Fibroblast of skin of right biceps (primary cell): Measurements from ENCODE around the gene MINDY4.
"Not testable (repeated sequence)": the region's sequence is repeated elsewhere in the genome, so short reads cannot be mapped to it uniquely, and the experiment has no call there.

Experiments
- DNase-seq: peaks from one replicate; pipeline ENCODE4 v3.0.0-alpha.2; 2013

The MINDY4 gene

GRCh38 chr7:30805931-30806330 lies 34.7 kb downstream of the MINDY4 start:
- DNase-seq = no peak

DNA sequence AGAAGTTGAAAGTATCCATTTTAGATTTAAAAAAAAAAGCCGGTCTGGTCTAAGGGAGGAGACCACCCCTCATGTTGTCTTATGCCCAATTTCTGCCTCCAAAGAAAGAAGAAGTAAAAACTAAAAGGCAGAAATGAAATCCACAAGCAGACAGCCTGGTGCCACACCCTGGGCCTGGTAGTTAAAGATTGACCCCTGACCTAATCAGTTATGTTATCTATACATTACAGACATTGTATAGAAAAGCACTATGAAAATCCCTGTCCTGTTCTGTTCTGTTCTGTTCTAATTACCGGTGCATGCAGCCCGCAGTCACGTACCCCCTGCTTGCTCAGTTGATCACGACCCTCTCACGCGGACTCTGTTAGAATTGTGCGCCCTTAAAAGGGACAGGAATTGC lies 36.3 kb downstream of the MINDY4 start:
- not testable (repeated sequence) for DNase-seq

- not testable (repeated sequence) for DNase-seq
These were observed 36.7 kb downstream of the MINDY4 start for GRCh38 chr7:30807941-30808340.

DNA sequence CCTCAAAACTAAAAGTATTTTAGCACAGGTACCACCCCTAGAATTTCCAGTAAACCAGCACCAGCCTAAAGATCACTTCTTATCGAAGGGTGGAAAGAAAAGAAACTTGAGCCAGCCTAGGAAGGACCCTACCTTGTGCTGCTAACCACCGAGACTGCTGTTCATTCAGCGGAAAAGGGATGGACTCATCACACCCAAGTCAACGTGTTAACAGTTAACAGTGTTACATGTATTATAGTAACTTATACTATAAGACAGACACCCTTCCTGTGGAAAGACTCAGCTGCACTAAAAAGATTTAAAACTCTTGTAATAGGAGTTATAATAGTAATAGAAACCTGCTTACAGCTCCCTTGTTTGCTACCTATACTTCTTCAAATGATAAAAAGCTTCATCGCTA lies 39.8 kb downstream of the MINDY4 start:
- no peak for DNase-seq

- no peak for DNase-seq
These were observed 41.5 kb downstream of the MINDY4 start for GRCh38 chr7:30812676-30813075.

- DNase-seq = no peak
These were observed 42.2 kb downstream of the MINDY4 start for GRCh38 chr7:30813466-30813865.

- DNase-seq = no peak
These were observed 43.6 kb downstream of the MINDY4 start for GRCh38 chr7:30814700-30815387.

DNA sequence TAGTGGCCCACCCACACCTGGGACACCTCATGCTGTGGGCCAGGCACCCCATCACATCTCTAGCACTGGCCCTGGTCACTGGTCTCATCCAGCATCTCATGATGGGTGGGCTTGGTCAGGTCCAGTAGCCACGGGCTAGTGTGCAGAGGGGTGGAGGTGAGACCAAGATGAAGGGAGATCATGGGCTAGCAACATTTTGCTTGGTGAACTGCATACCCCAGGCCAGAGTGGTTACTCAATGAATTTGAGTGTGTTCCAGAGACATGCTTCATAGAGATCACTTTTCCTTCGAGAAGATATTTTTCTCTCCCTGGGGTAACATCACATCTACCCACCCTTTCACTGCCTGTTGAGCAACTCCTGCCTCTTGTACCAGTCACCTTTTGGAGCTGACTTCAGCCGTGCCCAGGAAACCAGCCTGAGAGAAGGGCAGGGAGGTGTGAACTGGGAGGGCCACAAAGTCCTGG lies 44.2 kb downstream of the MINDY4 start:
- DNase-seq = no peak

DNA sequence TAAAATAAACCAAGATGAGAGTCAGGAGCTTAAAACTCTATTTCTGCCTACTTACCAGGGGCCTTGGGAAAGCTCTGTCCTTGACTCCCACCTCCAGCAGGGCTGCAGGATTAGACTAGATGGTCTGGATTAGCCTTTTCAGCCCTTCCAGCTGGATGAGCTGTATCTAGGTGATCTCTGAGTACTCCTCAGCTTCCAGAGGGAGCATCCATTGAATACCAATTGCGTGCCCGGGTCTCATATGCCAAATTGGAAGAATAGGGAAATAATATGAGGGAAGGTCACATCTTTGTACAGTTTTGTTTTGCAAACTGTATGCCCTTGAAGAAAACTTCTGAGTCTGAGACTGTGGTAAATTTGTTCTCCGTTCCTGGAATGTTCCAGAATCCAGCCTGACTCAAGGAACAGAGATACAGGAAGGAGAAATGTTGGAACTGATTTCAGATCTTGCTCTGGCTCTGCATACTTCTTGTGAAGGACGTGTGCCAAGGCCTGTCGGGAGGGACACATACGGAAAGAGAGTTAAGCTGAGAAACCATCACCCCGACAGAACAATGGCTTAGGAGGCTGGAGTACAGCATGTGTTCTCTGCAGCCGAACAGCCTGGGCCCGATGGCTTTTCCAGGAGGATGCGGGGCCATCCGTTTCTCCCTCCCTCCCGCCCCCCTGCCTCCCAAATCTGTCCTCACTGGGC lies 44.9 kb downstream of the MINDY4 start:
- no peak for DNase-seq

DNA sequence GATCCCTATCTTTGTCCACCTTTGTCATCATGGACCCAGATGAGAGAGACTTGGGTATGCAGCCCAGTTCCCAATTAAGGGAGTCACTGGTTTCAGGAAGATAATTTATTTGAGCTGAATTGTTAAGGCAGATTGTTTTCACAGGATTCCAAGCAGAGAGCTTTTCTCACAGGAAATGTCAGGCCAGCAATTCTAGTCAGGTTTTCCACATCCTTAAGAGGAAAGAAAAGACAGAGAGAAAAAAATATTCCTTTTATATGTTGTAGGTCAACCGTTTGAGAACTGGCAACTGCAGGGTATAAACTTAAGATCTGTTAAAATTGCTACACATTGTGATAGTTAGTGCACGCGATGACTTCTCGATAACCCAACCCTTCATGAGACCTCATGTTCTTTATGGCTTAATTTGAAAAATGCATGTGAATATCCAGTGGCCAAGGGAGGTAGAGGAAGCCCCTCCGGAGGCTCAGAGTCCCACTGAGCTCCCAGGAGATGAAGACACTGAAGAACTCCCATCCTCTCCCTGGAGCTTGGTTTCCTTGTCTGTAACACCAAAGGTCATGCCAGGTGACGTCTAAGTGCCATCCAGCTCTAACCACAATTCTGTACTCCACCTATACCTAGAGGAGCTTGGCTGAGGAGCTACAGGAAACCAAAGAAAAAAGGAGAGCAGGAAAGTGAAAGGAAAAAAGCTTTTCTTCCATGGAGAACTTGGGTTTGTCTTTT lies 45.6 kb downstream of the MINDY4 start:
- no peak for DNase-seq

GRCh38 chr7:30817371-30817767 lies 46.2 kb downstream of the MINDY4 start:
- DNase-seq = no peak

- no peak for DNase-seq
These were observed 53.9 kb downstream of the MINDY4 start for GRCh38 chr7:30824821-30825720.

- no peak for DNase-seq
These were observed 55.0 kb downstream of the MINDY4 start for GRCh38 chr7:30826181-30826580.

DNA sequence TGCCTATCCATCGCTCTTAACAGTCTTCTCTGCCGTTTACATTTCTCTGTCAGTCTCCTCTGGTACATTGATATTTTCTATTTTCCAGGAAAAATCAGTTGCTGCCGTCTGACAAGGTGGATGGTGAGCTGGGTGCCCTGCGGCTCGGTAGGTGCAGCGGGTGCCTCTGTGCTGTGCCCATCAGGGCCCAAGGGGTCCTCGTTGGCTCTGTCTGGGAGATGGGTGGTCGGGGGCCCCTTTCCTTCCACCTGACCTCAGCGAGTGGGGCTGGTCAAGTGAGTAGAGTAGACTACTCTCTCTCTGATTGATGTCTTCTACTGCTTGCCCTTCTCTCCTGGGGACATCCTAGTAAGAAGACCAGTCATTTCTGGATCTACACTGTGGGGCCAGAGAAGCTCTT lies 57.4 kb downstream of the MINDY4 start:
- no peak for DNase-seq

- DNase-seq = no peak
These were observed 58.3 kb downstream of the MINDY4 start for GRCh38 chr7:30829471-30829870.

GRCh38 chr7:30831227-30831626 lies 60.0 kb downstream of the MINDY4 start:
- no peak for DNase-seq

DNA sequence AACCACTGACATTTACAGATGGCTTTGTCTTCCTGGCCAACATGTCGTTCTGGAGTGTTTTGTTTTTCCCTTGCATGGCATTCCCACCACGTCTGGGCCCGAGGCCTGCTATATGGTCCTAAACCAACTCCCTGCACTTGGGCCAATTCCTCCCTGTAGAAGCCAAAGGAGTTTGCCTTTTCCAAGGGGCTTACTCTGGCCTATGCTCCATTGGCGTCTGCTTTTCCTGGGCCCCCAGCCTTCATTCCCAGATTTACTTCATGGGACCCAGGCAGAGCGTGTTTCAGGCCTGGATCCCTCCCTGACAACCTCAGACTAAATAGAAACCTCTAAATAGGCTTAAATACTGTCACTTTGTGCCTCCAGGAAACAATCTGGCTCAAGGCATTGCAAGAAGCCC lies 60.7 kb downstream of the MINDY4 start:
- DNase-seq = no peak

GRCh38 chr7:30834017-30834674 lies 62.9 kb downstream of the MINDY4 start:
- DNase-seq = not testable (repeated sequence)

DNA sequence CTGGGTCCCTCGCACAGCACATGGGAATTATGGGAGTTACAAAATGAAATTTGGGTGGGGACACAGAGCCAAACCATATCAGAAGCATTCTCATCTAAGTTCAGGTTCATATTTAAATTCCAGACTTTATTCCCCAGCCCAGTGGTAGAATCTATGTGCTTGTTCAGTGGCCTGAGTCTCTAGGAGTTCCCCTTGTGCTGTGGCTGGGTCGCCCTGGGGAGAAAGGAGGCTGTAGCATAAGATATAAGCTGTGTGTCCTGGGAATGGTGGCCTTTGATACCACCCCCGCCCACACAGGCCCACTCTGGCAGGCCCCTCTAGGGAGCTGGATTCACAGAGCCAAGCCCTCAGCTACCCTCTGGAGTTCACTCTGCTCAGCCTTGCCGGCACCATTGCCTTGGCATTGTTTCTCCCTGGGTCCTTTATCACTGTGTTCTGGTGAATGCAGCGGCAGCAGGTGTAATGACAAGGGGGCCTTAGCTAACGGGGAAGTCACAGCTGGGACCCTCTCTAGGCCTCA lies 64.2 kb downstream of the MINDY4 start:
- no peak for DNase-seq

- DNase-seq = no peak
These were observed 65.8 kb downstream of the MINDY4 start for GRCh38 chr7:30836991-30837390.

DNA sequence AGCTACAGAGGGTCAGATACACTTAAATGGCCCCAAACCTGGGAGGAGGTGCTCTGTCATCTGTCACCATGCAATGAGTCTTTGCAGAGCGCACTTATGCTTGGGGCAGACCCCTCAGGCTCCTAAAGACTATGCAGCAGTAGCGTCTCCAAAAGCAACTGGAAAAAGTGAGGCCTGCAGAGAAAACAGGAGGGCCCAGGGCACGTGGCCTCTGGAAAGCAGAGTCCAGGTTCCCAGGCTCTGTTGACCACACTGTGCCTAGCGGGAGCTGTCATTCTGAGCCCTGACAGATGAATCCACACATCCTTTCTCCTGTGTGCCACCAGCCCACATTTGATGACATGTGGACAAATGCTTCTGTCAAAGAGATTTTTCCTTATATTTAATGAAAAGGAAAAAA lies 66.4 kb downstream of the MINDY4 start:
- no peak for DNase-seq

DNA sequence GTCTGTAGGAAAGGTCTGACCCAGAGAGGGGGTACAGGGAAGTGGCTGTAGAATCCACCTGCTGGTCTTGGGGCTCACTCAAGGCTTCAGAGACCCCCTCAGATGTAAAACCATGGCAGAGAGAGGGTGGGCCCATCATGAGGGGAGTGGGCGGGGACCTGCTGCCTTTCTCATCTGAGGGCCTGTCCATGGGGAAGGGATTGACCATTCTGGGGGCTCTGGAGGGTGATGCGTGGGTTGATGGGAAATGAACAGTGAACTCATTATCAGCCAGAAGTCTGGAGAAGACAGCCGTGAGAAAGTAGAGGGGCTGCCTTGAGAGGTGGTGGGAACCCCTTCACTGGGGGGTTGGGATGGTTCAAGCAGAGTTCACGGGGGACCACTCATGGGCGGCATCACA lies 66.8 kb downstream of the MINDY4 start:
- DNase-seq = no peak
